GM19463 (cell line): ENCODE measurements around the gene ZNF701.

ENCODE experiments used
- ATAC-seq: cut with Tn5 transposase; IDR thresholded peaks from one replicate; pipeline ENCODE4 v1.9.1; 2021; ENCODE audit warnings: mild to moderate bottlenecking, moderate library complexity; ENCODE audit not compliant: unreplicated experiment

The ZNF701 gene

GRCh38 chr19:52635786-52636570 is 65.9 kb downstream of the ZNF701 start:
- ATAC-seq: no peak
